Sigmoid colon (tissue), 4 donors: ENCODE measurements around the gene GRAPL.
"Not testable (repeated sequence)": the region's sequence is repeated elsewhere in the genome, so short reads cannot be mapped to it uniquely, and the experiment has no call there.

Source experiments
- POLR2AphosphoS5 ChIP-seq, 4 donors: sonication (generic); formaldehyde crosslinking; IDR thresholded peaks; one replicate each; pipeline ENCODE4 v1.6.1; 2017; ENCODE audit warnings: antibody characterized with exemption in 4 of 4
- TF ChIP-seq, protein P1 (sequence below), 4 experiments: fragments of 450-650 bp in 3 of 4; fragments of 200-600 bp in 1 of 4; IDR thresholded peaks; one replicate each; pipeline ENCODE4 v1.5.1; 2016 to 2019; ENCODE audit warnings: antibody characterized with exemption in 4 of 4, mild to moderate bottlenecking in 3 of 4, moderate library complexity in 2 of 4

DNA sequence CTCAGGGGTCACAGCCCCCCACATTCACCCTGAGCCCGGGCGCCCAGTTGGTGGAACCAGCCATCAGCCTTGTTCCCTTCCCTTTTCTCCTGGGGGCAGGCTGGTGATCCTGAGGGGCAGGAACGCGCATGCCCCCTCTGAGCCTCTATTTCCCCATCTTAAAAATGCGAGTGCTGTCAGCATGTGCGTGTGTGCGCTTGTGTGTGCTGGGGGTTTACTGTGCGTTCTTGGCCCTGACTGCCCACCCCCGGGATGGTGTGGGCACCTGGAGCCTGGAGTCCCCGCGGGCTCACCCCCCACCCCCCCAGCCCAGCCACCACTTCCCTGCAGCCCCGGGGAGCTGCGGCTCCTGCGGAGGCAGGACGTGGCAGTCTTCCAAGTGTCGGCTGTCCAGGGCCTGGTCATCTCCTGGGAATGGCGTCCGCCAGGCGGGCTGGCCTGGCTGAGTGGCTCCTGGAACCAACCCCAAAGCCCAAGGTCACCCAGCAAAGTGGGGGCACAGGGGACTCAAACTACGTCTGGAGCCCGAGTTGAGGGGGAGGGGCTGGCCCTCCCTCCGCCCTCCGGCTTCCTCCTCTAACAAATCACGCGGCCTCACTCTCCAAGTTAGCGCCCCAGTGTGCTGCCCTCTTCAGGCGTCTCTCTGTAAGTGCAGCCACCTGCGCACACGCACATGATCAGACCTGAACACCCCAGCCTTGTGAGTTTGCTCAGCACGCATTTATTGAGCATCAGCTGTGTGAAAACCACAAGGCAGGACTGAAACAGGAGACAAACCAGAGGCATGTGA lies 14.2 kb downstream of the GRAPL start:
- not testable (repeated sequence) for TF ChIP-seq POLR2AphosphoS5 (IDR thresholded peaks at IDR 0.05)
- TF ChIP-seq, protein P1, sequence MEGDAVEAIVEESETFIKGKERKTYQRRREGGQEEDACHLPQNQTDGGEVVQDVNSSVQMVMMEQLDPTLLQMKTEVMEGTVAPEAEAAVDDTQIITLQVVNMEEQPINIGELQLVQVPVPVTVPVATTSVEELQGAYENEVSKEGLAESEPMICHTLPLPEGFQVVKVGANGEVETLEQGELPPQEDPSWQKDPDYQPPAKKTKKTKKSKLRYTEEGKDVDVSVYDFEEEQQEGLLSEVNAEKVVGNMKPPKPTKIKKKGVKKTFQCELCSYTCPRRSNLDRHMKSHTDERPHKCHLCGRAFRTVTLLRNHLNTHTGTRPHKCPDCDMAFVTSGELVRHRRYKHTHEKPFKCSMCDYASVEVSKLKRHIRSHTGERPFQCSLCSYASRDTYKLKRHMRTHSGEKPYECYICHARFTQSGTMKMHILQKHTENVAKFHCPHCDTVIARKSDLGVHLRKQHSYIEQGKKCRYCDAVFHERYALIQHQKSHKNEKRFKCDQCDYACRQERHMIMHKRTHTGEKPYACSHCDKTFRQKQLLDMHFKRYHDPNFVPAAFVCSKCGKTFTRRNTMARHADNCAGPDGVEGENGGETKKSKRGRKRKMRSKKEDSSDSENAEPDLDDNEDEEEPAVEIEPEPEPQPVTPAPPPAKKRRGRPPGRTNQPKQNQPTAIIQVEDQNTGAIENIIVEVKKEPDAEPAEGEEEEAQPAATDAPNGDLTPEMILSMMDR (IDR thresholded peaks at IDR 0.05) = not testable (repeated sequence)
